ENCODE results near the gene CRYBB1.

CRYBB1 gene

DNA sequence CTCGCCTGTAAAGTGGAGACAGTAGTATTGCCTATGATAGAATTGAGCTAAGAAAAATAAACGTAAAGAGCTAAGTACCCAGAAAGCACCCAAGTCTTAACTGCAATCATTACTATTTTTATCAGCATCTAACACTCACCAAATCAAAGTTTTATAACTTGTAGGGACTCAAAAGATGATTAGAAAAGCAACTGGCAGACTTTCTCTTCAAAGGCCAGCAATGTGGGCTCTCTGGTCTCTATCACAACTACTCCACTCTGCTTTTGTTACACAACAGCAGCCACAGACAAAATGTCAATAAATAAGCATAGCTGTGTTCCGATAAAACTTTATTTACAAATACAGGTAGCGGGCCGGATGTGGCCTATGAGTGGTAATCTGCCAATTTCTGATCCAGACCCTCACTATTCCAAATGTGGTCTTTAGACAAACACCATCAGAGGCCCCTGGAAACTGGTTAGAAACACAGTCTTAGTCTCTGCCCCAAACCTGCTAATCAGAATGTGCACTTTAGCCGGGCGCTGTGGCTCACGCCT is 36.1 kb downstream of the CRYBB1 start:
- DNase-seq: no peak

DNA sequence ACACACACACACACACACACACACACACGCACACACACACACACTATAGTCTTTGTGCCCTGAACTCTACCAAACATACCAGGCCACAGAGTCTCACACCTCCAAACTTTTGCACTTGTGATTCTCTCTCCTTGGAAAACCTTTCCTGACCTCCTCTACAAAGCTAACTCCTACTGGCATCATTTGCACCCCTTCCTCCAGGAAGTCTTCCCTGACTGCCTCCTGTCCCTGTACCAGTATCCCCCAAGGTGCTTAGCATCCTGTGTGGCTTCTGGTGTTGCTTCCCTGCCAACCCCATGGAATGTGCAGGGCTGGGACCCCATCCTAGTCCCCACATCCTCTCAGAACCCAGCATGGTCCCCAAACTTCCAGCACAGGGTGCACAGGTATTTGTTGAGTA is 36.8 kb downstream of the CRYBB1 start:
- no peak for DNase-seq

- DNase-seq: no peak
These were observed 37.4 kb downstream of the CRYBB1 start for GRCh38 chr22:26580240-26580962.

- DNase-seq: peak in 1 of 56 donors; percentile 28
These were observed 38.4 kb downstream of the CRYBB1 start for GRCh38 chr22:26579331-26579886.

DNA sequence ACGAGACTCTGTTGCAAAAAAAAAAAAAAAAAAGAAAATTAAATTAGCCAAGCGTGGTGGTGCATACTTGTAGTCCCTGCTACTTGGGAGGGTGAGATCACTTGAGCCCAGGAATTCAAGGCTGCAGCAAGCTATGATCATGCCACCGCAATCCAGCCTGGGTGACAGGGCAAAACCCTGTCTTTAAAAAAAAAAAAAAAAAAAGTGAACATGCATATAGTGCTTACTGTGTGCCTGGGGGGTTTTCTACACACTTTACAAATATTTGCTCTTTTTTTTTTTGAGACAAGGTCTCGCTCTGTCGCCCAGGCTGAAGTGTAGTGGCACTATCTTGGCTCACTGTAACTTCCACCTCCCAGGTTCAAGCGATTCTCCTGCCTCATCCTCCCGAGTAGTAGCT is 40.7 kb downstream of the CRYBB1 start:
- DNase-seq: no peak

- DNase-seq: no peak
These were observed 41.7 kb downstream of the CRYBB1 start for GRCh38 chr22:26576026-26576680.

DNA sequence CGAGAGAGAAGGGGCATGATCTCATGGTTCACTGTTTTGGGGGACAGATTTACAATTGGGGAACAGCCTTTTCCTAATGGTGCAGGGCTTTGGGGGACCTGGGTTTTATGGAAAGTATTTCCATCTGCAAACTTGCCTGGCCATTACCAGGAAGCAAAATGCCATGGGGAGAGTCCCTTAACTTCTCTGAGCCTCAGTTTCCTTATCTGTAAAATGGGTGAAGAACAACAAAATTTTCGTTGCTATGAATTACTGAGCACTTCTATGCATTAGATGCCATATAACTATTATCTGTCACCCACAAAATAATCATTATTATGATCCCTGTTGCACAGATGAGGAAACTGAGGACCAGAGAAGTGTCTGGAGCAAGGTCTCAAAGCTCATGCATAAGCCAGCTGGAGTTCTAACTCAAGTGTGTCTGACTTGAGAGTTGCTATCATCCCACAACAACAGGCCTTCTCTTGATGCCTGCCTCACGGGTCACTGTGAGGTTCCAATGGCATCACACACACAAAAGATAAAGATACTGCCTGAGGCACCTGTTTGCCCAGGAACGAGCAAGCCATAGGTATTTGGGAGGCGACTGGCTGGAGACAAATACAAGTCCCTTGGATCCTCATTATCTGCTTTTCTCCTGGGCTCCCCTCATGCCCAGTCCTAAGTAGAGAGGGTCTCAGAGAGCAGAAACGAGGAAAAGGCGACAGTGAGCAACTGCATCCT is 43.7 kb downstream of the CRYBB1 start:
- DNase-seq: no peak

- peak in 4 of 56 donors; percentile 7 to 27 (median 24) for DNase-seq
These were observed 44.7 kb downstream of the CRYBB1 start for GRCh38 chr22:26573026-26573662.

DNA sequence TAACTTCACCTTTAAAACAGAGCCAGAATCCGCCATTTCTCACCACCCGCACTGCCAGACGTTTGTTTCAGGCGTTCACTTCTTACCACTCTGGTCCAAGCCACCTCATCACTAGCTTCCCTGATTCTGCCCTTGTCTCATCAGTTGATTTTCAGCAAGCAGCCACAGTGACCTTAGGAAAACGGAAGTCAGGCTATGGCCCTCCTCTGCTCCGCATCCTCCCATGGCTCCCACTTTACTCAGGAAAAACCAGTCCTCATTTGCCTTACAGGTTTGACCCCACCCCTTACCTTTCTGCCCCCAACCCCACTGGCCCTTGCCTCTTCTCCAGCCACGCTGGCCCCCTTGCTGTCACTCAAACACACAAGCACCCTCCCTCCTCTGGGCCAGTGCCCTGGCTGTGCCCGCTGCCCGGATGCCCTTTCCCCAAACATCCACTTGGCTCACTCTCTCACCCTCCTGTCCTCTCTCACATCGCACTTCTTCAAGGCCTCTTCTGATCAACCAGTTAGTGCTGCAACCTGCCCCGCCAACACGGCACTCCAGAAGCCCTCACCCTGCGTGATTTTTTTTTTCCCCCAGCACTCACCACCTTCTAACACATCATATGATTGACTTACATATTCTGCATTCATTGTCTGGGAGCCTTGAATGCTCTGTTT is 46.8 kb downstream of the CRYBB1 start:
- DNase-seq: no peak

DNA sequence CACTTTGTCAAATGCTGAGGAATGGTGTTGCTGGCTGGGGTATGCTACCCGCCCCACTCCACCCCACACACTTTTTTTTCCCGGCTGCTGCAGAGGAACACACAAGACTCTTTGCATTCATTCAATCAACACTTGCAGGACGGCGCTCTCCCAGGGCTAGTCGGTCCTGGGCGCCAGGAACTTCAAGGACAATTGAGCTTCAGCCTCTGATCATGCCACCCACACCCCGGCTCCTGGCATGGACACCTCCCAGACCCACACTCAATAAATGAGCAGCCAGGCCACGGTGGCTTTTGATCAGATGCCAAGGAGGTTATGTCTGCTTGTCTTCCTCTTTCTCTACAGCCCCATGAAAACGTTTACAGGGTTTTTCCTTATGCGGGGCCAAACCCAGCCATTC is 47.7 kb downstream of the CRYBB1 start:
- peak in 11 of 56 donors; percentile 8 to 43 (median 14) for DNase-seq

- DNase-seq: no peak
These were observed 49.6 kb downstream of the CRYBB1 start for GRCh38 chr22:26568207-26568706.

- no peak for DNase-seq
These were observed 50.2 kb downstream of the CRYBB1 start for GRCh38 chr22:26567610-26568009.

GRCh38 chr22:26566994-26567393 is 50.8 kb downstream of the CRYBB1 start:
- no peak for DNase-seq

DNA sequence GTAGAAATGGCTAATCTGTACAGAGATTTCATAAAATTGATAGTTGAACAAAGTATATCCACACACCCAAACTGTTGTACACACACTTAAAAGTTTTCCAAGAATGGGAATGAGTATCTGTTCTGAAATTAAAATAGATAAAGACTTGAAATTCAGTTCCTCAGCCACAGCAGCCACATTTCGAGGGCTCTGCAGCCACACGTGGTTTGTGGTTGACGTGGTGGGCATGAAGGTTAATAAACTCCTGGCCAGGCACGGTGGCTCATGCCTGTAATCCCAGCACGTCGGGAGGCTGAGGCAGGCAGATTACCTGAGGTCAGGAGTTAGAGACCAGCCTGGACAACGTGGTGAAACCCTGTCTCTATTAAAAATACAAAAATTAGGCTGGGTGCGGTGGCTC is 51.9 kb downstream of the CRYBB1 start:
- DNase-seq: no peak

DNA sequence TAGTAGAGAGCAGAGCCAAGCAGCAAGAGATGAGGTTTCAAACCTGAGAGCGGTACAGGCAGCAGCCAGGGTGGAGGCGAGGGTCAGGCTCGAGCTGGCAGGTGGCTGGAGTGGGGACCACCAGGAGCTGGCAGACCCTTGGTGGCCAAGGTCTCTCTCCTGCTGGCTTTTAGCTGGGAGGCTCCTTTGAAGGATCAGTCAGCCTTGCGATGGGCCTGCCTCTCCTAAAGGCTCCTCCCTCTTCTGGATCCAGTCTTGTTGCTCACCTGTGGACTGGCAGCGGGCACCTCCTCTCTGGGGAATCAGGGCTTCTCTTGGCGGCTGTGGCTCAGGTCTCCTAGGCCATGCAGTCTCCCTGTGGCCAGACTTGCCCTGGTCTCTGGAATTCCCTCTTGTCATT is 52.6 kb downstream of the CRYBB1 start:
- no peak for DNase-seq

GRCh38 chr22:26564672-26565071 is 53.2 kb downstream of the CRYBB1 start:
- DNase-seq: no peak

DNA sequence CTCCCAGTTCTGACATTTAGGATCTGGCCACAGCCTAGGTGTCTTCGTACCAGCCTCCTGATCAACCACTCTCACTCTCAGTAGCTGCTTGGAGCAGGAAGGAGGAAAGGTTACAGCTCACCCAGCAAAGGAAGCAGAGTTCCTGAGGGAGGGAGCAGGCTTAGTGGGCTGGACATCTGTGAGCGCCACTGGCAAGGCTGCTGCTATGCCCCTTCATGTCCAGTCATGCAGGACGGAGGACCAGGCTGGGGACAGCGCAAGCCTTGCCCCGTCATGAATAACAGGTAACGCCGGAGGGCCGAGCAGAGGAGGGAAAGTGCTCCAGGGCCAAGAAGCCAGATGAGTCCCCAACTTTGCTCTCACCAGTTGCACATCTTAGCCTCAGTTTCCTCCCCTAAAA is 53.6 kb downstream of the CRYBB1 start:
- DNase-seq: no peak

- no peak for DNase-seq
These were observed 54.8 kb downstream of the CRYBB1 start for GRCh38 chr22:26563022-26563421.

DNA sequence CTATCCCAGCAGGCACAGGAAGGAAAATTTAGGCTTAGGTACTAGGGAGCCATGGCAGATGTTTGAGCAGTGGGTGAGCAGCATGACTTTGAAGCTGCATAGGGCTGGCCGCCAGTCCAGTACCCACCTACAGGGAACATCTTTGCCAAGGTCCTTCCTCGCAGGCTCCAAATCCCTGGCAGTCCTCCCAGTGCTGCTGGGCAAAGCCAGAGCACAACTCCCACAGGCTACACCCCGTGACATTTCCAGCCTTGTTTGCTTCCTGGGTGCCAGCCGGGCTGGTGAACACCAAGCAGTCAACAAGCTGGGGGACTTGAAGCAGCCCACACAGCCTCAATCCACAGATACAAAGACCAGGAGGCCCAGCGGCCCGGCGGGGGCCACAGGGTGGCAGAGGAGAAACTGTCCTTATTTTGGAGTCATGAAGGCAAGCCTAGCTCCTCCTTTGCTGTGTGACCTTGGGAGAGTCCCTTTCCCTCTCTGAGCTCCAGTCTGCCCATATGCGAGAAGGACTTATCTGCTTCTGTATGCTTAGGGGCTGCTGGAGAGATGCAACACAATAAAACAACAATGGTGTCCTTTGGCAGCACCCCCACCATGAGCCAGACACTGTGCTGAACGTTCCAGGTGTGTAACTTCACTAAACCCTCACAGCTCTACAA is 55.9 kb downstream of the CRYBB1 start:
- DNase-seq: peak in 19 of 56 donors; percentile 2 to 59 (median 26)

- no peak for DNase-seq
These were observed 57.8 kb downstream of the CRYBB1 start for GRCh38 chr22:26559961-26560575.
